ENCODE results near the gene SAMD14. TPM values are rescaled to one million over a fixed set of nuclear protein-coding genes. Genes with fewer than 3 reads are reported as not detected.

Gene SAMD14
- polyA plus RNA-seq, 2 of the 4 experiments (the other 2 are of a cell fraction), result 0.12 to 0.75 TPM

GRCh38 chr17:50114849-50115357, 15.1 kb downstream of the SAMD14 start (continued):
- TF ChIP-seq PBX3 (IDR thresholded peaks at IDR 0.05), result no peak

DNA sequence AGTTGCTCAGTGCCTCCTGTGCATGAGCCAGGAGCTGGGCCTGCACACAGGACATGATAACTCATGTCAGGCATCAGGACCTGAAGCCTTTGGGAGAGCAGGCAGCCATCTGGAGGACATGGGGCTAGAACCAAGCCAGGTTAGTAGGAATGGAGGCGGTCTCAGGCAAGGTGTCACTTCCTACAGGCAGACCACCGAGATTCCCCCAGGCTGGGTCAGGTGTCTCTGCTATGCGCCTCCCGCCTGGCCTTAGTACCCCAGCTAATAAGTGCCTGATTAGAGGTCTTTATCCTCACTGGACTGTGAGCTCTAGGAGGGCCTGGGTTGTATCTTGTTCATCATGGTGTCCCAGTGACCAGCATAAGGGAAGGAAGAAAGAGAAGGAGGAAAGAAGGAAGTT, 15.6 kb downstream of the SAMD14 start:
- 75% methylated on average over 4 of the region's 4 CpGs for WGBS (ENCODE audit: missing lambda C conversion rate)
- TF ChIP-seq ZFP36 (IDR thresholded peaks at IDR 0.05; ENCODE audit: borderline replicate concordance, partially characterized antibody) (peak; percentile 88), RFX5 (IDR thresholded peaks at IDR 0.05) (no peak), KDM1A (IDR thresholded peaks at IDR 0.05; ENCODE audit: low read depth) (no peak)
- no peaks in the 10 kb centered on the region for H3K9me3 ChIP-seq
- ATAC-seq (no peak), DNase-seq (ENCODE audit: low read depth in 1 of 2, low spot score in 1 of 2) (no peak), FAIRE-seq (no peak)
- H3K27ac ChIP-seq, result no peak overlapping the region
- CTCF ChIA-PET, result interaction anchor here (0.6 to 60.2 kb wide), 28 partner anchors 9 to 283 kb away, joined by 3 to 1356 read pairs (median 4); partner anchors contain the start of genes LRRC59, PDK2, PPP1R9B and SAMD14
- H3K4me1 ChIP-seq, result peaks cover 10% of the 10 kb centered on the region; the same call in 1 of the 3 replicates
- POLR2A ChIA-PET, result no interaction called here
- H3K4me3 ChIP-seq, result no peak overlapping the region
- no peak overlapping the region for H3K4me2 ChIP-seq

DNA sequence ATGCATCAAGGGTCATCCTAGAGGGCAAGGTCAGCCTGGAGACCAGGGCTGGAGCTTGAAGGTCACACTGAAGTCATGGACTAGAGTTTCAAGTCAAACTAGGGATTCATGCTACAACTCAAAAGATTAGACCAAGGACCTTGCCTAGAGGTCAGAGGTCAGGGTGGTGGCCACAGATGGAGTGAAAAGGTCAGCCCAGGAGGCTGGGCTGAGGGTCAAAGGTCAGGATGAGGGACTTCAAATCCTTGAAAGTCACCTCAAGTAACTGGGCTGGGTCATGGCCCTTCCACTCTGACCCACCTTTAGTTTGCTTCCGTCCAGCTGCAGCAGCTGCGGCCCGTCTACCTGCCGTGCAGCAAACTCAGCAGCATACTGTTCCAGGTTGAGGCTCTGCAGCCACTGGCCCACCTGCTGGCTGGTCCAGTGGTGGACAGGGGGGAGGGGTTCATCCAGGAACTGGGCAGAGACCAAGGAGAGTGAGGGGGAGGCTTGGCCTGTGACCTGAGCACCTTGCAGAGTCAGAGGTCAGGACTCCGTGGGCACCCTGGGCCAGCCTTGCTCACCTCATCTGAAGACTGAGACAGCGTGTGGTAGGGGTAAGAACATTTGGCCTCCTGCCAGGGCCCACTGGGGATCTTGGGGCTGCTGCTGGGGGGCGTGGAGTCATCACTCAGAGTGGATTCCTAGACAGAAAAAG, 16.2 kb downstream of the SAMD14 start:
- DNase-seq (ENCODE audit: low read depth in 1 of 2, low spot score in 1 of 2), result no peak
- TF ChIP-seq TFCP2L1 (CRISPR knock-in tag; IDR thresholded peaks at IDR 0.05), result no peak
- 0 out of 2 replicates have a peak, but pooled peaks have one; percentile 28 for TF ChIP-seq ESRRA (IDR thresholded peaks at IDR 0.05; ENCODE audit: borderline replicate concordance, low read length)
- no peak for TF ChIP-seq CHD2 (IDR thresholded peaks at IDR 0.05; ENCODE audit: low read length, partially characterized antibody)
- TF ChIP-seq, protein P1, sequence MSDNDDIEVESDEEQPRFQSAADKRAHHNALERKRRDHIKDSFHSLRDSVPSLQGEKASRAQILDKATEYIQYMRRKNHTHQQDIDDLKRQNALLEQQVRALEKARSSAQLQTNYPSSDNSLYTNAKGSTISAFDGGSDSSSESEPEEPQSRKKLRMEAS (IDR thresholded peaks at IDR 0.05), result no peak
- Histone ChIP-seq H3K4me1 (peaks cover 10% of the 10 kb centered on the region; the same call in 1 of the 3 replicates), H3K9me3 (no peaks in the 10 kb centered on the region), H3K27ac (no peak overlapping the region), H3K4me2 (no peak overlapping the region), H3K4me3 (no peak overlapping the region)
- no peak for ATAC-seq
- CTCF ChIA-PET, result interaction anchor here (0.6 to 60.2 kb wide), 19 partner anchors 9 to 284 kb away, joined by 3 to 1356 read pairs (median 6); partner anchors contain the start of genes LRRC59, PDK2, PPP1R9B and SAMD14
- POLR2A ChIA-PET, result no interaction called here
- WGBS (ENCODE audit: missing lambda C conversion rate), result 94% methylated on average over 7 of the region's 7 CpGs
- FAIRE-seq, result no peak

- Histone ChIP-seq H3K4me3 (no peak overlapping the region), H3K27ac (no peak overlapping the region), H3K9me3 (no peaks in the 10 kb centered on the region), H3K4me1 (peaks cover 16% of the 10 kb centered on the region; the same call in 2 of the 3 replicates), H3K4me2 (no peak overlapping the region)
- no peak for TF ChIP-seq BHLHE40 (IDR thresholded peaks at IDR 0.05; ENCODE audit: low read depth, low read length)
- TF ChIP-seq FOSB (CRISPR knock-in tag; IDR thresholded peaks at IDR 0.05), result no peak
- no peak for TF ChIP-seq ZC3H11A (IDR thresholded peaks at IDR 0.05)
- no peak for TF ChIP-seq HOXA7 (CRISPR knock-in tag; IDR thresholded peaks at IDR 0.05)
- TF ChIP-seq ATOH8 (CRISPR knock-in tag; IDR thresholded peaks at IDR 0.05; ENCODE audit: low read depth), result no peak
- TF ChIP-seq, protein P2, sequence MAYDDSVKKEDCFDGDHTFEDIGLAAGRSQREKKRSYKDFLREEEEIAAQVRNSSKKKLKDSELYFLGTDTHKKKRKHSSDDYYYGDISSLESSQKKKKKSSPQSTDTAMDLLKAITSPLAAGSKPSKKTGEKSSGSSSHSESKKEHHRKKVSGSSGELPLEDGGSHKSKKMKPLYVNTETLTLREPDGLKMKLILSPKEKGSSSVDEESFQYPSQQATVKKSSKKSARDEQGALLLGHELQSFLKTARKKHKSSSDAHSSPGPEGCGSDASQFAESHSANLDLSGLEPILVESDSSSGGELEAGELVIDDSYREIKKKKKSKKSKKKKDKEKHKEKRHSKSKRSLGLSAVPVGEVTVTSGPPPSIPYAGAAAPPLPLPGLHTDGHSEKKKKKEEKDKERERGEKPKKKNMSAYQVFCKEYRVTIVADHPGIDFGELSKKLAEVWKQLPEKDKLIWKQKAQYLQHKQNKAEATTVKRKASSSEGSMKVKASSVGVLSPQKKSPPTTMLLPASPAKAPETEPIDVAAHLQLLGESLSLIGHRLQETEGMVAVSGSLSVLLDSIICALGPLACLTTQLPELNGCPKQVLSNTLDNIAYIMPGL (CRISPR knock-in tag; IDR thresholded peaks at IDR 0.05; ENCODE audit: borderline replicate concordance), result no peak
- TF ChIP-seq, protein P3, sequence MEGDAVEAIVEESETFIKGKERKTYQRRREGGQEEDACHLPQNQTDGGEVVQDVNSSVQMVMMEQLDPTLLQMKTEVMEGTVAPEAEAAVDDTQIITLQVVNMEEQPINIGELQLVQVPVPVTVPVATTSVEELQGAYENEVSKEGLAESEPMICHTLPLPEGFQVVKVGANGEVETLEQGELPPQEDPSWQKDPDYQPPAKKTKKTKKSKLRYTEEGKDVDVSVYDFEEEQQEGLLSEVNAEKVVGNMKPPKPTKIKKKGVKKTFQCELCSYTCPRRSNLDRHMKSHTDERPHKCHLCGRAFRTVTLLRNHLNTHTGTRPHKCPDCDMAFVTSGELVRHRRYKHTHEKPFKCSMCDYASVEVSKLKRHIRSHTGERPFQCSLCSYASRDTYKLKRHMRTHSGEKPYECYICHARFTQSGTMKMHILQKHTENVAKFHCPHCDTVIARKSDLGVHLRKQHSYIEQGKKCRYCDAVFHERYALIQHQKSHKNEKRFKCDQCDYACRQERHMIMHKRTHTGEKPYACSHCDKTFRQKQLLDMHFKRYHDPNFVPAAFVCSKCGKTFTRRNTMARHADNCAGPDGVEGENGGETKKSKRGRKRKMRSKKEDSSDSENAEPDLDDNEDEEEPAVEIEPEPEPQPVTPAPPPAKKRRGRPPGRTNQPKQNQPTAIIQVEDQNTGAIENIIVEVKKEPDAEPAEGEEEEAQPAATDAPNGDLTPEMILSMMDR (IDR thresholded peaks at IDR 0.05), result no peak
- no peak for TF ChIP-seq CBX8 (IDR thresholded peaks at IDR 0.05)
- no peak for TF ChIP-seq CHD2 (IDR thresholded peaks at IDR 0.05; ENCODE audit: low read length, partially characterized antibody)
- DNase-seq (ENCODE audit: low read depth in 1 of 2, low spot score in 1 of 2) (no peak), ATAC-seq (no peak), FAIRE-seq (no peak)
- 89% methylated on average over 17 of the region's 17 CpGs for WGBS (ENCODE audit: missing lambda C conversion rate)
- ChIA-PET CTCF (interaction anchor here (0.9 to 60.2 kb wide), 10 partner anchors 8 to 232 kb away, joined by 3 to 1356 read pairs (median 15); partner anchors contain the start of genes ITGA3, PDK2, PPP1R9B and SAMD14), POLR2A (no interaction called here)
Measured at GRCh38 chr17:50112694-50113093, 17.3 kb downstream of the SAMD14 start.

All from A549 (cell line).